Measurements from ENCODE around the gene P2RY4.
"Not testable (repeated sequence)": the region's sequence is repeated elsewhere in the genome, so short reads cannot be mapped to it uniquely, and the experiment has no call there.

Gene P2RY4

DNA sequence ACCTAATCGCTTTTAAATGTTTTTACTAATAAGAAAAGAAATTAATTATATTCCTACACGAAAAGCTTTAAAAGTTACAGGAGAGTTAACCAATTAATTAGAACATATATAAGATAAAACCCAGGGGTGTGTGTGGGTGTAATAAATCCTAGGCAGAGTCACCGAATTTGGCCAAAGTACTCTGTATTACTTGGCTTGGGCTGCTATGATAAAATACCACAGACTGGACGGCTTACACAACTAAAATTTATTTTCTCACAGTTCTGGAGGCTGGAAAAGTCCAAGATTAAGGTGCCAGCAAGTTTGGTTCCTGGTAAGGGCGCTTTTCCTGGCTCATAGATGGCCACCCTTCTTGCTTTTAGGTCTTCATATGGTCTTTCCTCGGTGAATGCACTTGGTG, 15.1 kb downstream of the P2RY4 start:
- WGBS (ENCODE audit: insufficient coverage), result 85% methylated on average over 3 of the region's 6 CpGs
- ChIA-PET POLR2A (no interaction called here), CTCF (no interaction called here)
- Histone ChIP-seq H3K4me3 (ENCODE audit: control insufficient read depth in 1 of 7, extremely low read depth in 1 of 7, insufficient read depth in 4 of 7, low read depth in 2 of 7, low read length in 6 of 7) (no peak overlapping the region), H3K4me1 (ENCODE audit: control extremely low read depth in 1 of 4, control insufficient read depth in 4 of 4, insufficient read depth in 4 of 4, low read length in 3 of 4) (no peaks in the 10 kb centered on the region), H3K9me3 (ENCODE audit: control extremely low read depth in 1 of 5, control insufficient read depth in 4 of 5, insufficient read depth in 2 of 5, low read depth in 1 of 5, low read length in 4 of 5) (no peaks in the 10 kb centered on the region), H3K27me3 (replicated peaks in 2 of 5; ENCODE audit: control insufficient read depth in 4 of 5, insufficient read depth in 5 of 5, low read length in 4 of 5) (no peaks in the 10 kb centered on the region), H3K27ac (ENCODE audit: insufficient read depth in 1 of 2, low read depth in 1 of 2, low read length in 2 of 2, poor library complexity in 1 of 2, severe bottlenecking in 2 of 2) (no peak overlapping the region), H3K36me3 (ENCODE audit: control insufficient read depth in 4 of 4, insufficient read depth in 4 of 4, low read length in 3 of 4) (no peaks in the 10 kb centered on the region)
- DNase-seq, result no peak

DNA sequence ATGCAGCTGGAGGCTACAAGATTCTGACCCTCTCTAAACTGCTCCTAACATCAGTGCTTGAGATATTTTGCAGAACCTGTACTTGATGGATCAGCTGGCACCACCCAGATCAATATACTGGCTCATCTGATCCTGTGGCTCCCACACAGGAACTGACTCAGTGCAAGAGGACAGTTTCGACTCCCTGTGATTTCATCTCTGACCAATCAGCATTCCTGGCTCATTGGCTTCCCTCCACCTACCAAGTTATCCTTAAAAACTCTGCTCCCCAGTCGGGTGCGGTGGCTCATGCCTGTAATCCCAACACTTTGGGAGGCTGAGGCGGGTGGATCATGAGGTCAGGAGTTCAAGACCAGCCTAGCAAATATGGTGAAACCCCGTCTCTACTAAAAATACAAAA, 16.4 kb downstream of the P2RY4 start:
- H3K27me3 ChIP-seq (replicated peaks in 2 of 5; ENCODE audit: control insufficient read depth in 4 of 5, insufficient read depth in 5 of 5, low read length in 4 of 5); CTCF ChIA-PET; DNase-seq; H3K36me3 ChIP-seq (ENCODE audit: control insufficient read depth in 4 of 4, insufficient read depth in 4 of 4, low read length in 3 of 4); H3K27ac ChIP-seq (ENCODE audit: insufficient read depth in 1 of 2, low read depth in 1 of 2, low read length in 2 of 2, poor library complexity in 1 of 2, severe bottlenecking in 2 of 2); H3K4me1 ChIP-seq (ENCODE audit: control extremely low read depth in 1 of 4, control insufficient read depth in 4 of 4, insufficient read depth in 4 of 4, low read length in 3 of 4); POLR2A ChIA-PET; H3K9me3 ChIP-seq (ENCODE audit: control extremely low read depth in 1 of 5, control insufficient read depth in 4 of 5, insufficient read depth in 2 of 5, low read depth in 1 of 5, low read length in 4 of 5); H3K4me3 ChIP-seq (ENCODE audit: control insufficient read depth in 1 of 7, extremely low read depth in 1 of 7, insufficient read depth in 4 of 7, low read depth in 2 of 7, low read length in 6 of 7): not testable (repeated sequence)
- 82% methylated on average over 2 of the region's 5 CpGs for WGBS (ENCODE audit: insufficient coverage)

DNA sequence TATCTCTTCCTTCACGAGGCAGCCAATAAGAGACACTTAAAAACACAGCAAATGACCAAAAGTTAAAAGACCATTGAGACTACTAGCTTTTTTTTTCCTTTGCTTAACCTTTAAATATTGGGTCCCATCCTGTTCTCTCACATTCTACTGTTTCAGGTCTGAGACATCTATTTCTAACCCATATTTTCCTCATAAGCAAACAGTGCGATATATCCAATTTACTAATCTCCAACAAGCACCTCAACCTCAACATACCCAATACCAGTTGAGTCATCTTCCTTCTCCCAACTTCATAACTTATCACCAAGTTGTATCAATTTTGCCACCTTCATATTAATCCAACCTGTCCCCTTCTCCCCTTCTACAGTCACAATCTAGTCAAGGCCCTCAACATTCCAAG, 18.5 kb downstream of the P2RY4 start:
- WGBS (ENCODE audit: insufficient coverage), result 80% methylated on average over 2 of the region's 2 CpGs
- H3K4me1 ChIP-seq (ENCODE audit: control extremely low read depth in 1 of 4, control insufficient read depth in 4 of 4, insufficient read depth in 4 of 4, low read length in 3 of 4), result no peaks in the 10 kb centered on the region
- POLR2A ChIA-PET, result no interaction called here

DNA sequence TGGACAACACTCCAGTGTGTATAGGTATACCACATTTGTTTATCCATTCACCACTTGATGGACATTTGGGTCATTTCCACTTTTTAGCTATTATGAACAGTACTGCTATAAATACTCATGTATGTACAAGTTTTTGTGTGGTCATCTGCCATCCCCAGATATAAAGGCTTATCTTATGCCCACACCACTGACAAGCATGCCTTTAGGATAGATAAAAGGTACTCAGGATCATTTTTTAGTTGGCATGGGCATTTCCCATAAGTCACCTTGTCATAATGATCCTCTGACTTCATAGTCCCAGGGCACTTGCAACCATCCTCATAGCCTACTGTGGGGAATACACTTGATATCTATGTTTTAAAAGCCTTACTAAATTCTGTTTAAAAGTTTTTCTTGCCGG, 19.3 kb downstream of the P2RY4 start:
- H3K4me1 ChIP-seq (ENCODE audit: control extremely low read depth in 1 of 4, control insufficient read depth in 4 of 4, insufficient read depth in 4 of 4, low read length in 3 of 4), result no peaks in the 10 kb centered on the region
- no peaks in the 10 kb centered on the region for H3K27me3 ChIP-seq (replicated peaks in 2 of 5; ENCODE audit: control insufficient read depth in 4 of 5, insufficient read depth in 5 of 5, low read length in 4 of 5)
- no peaks in the 10 kb centered on the region for H3K36me3 ChIP-seq (ENCODE audit: control insufficient read depth in 4 of 4, insufficient read depth in 4 of 4, low read length in 3 of 4)
- H3K27ac ChIP-seq (ENCODE audit: insufficient read depth in 1 of 2, low read depth in 1 of 2, low read length in 2 of 2, poor library complexity in 1 of 2, severe bottlenecking in 2 of 2), result no peak overlapping the region
- DNase-seq, result peak in 1 of 3 donors; percentile 1
- ChIA-PET CTCF (no interaction called here), POLR2A (no interaction called here)
- no peaks in the 10 kb centered on the region for H3K9me3 ChIP-seq (ENCODE audit: control extremely low read depth in 1 of 5, control insufficient read depth in 4 of 5, insufficient read depth in 2 of 5, low read depth in 1 of 5, low read length in 4 of 5)
- WGBS (ENCODE audit: insufficient coverage), result 80% methylated on average over 1 of the region's 1 CpG
- H3K4me3 ChIP-seq (ENCODE audit: control insufficient read depth in 1 of 7, extremely low read depth in 1 of 7, insufficient read depth in 4 of 7, low read depth in 2 of 7, low read length in 6 of 7), result no peak overlapping the region

More for the DNA sequence above, 18.5 kb downstream of the P2RY4 start:
- Histone ChIP-seq H3K27me3 (replicated peaks in 2 of 5; ENCODE audit: control insufficient read depth in 4 of 5, insufficient read depth in 5 of 5, low read length in 4 of 5) (no peaks in the 10 kb centered on the region), H3K4me3 (ENCODE audit: control insufficient read depth in 1 of 7, extremely low read depth in 1 of 7, insufficient read depth in 4 of 7, low read depth in 2 of 7, low read length in 6 of 7) (no peak overlapping the region), H3K36me3 (ENCODE audit: control insufficient read depth in 4 of 4, insufficient read depth in 4 of 4, low read length in 3 of 4) (no peaks in the 10 kb centered on the region), H3K27ac (ENCODE audit: insufficient read depth in 1 of 2, low read depth in 1 of 2, low read length in 2 of 2, poor library complexity in 1 of 2, severe bottlenecking in 2 of 2) (no peak overlapping the region), H3K9me3 (ENCODE audit: control extremely low read depth in 1 of 5, control insufficient read depth in 4 of 5, insufficient read depth in 2 of 5, low read depth in 1 of 5, low read length in 4 of 5) (no peaks in the 10 kb centered on the region)
- no peak for DNase-seq
- CTCF ChIA-PET, result no interaction called here

DNA sequence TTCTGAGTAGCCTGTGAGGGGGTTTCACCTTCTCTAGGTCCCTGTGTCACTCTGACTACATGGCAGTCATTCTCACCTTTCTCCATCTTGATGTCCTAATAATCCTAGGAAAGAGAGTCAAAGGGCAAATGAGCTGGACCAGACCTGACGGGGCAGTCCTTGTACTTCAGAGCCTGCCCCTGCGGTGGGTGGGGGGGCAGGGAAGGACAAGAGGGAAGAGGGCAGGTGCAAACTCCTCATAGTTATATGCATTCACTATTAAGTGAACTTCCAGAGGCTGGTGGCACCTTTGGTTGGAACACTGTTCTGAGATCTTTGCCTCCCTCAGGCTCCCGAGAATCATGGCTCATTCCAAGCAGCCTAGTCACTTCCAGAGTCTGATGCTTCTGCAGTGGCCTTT, 25.6 kb downstream of the P2RY4 start, which contains the start of gene AWAT1:
Gene AWAT1, plus strand, starts transcription at position 301 of the 400 bp plus-strand sequence. Its CDS starts 41 bp downstream, at position 342.
- WGBS (ENCODE audit: insufficient coverage), result 79% methylated on average over 1 of the region's 3 CpGs
- Histone ChIP-seq H3K4me3 (ENCODE audit: control insufficient read depth in 1 of 7, extremely low read depth in 1 of 7, insufficient read depth in 4 of 7, low read depth in 2 of 7, low read length in 6 of 7) (no peak within 1 kb of the TSS), H3K9me3 (ENCODE audit: control extremely low read depth in 1 of 5, control insufficient read depth in 4 of 5, insufficient read depth in 2 of 5, low read depth in 1 of 5, low read length in 4 of 5) (no peaks in the 10 kb centered on the region), H3K27me3 (replicated peaks in 2 of 5; ENCODE audit: control insufficient read depth in 4 of 5, insufficient read depth in 5 of 5, low read length in 4 of 5) (no peaks in the 10 kb centered on the region), H3K27ac (ENCODE audit: insufficient read depth in 1 of 2, low read depth in 1 of 2, low read length in 2 of 2, poor library complexity in 1 of 2, severe bottlenecking in 2 of 2) (no peak within 1 kb of the TSS), H3K36me3 (ENCODE audit: control insufficient read depth in 4 of 4, insufficient read depth in 4 of 4, low read length in 3 of 4) (no peaks in the 10 kb centered on the region), H3K4me1 (ENCODE audit: control extremely low read depth in 1 of 4, control insufficient read depth in 4 of 4, insufficient read depth in 4 of 4, low read length in 3 of 4) (no peaks in the 10 kb centered on the region)
- DNase-seq, result no peak
- ChIA-PET POLR2A (no interaction called here), CTCF (no interaction called here)

DNA sequence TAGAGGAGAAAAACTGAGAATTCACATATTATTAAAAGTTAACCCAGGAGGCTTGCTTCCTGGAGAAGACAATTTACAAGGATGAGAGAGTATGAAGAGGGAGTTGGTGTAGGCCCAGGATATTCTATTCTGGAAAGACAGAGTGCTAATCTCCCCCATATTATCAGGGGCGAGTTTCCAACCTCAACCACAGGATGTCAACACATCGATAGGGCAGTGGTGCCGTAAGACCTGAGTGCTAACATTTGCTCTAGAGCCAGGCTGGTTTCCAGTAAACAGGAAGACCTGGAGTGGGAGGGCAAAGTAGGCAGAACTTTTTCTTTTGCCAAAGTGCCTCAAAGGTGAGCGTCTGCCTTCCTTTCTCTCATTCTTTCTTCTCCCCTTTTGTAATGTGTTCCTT, 28.3 kb downstream of the P2RY4 start:
- H3K4me1 ChIP-seq (ENCODE audit: control extremely low read depth in 1 of 4, control insufficient read depth in 4 of 4, insufficient read depth in 4 of 4, low read length in 3 of 4), result no peaks in the 10 kb centered on the region
- ChIA-PET POLR2A (no interaction called here), CTCF (no interaction called here)
- H3K9me3 ChIP-seq (ENCODE audit: control extremely low read depth in 1 of 5, control insufficient read depth in 4 of 5, insufficient read depth in 2 of 5, low read depth in 1 of 5, low read length in 4 of 5), result no peaks in the 10 kb centered on the region
- no peak overlapping the region for H3K27ac ChIP-seq (ENCODE audit: insufficient read depth in 1 of 2, low read depth in 1 of 2, low read length in 2 of 2, poor library complexity in 1 of 2, severe bottlenecking in 2 of 2)
- DNase-seq, result no peak
- H3K36me3 ChIP-seq (ENCODE audit: control insufficient read depth in 4 of 4, insufficient read depth in 4 of 4, low read length in 3 of 4), result no peaks in the 10 kb centered on the region
- WGBS (ENCODE audit: insufficient coverage), result 54% methylated on average over 4 of the region's 4 CpGs
- no peak overlapping the region for H3K4me3 ChIP-seq (ENCODE audit: control insufficient read depth in 1 of 7, extremely low read depth in 1 of 7, insufficient read depth in 4 of 7, low read depth in 2 of 7, low read length in 6 of 7)
- H3K27me3 ChIP-seq (replicated peaks in 2 of 5; ENCODE audit: control insufficient read depth in 4 of 5, insufficient read depth in 5 of 5, low read length in 4 of 5), result no peaks in the 10 kb centered on the region

DNA sequence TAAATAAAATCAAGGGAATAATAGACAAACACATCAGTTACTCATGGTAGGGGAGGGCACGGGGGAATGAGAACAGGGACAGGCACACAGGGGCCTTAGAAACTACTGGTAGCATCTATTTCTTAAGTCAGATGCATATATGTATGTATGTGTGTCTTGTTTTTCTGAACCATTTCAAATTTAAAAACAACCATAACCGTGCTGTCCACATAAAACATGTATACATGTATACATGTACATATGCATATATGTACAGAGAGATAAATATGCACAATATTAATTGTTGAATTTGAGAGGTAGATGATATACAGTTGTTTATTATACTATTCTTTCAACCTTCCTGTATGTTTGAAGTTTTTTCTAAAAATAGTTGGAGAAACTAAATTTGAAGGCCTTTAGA, 33.3 kb downstream of the P2RY4 start:
- WGBS (ENCODE audit: insufficient coverage), result no CpG with 5 or more reads among the region's 2 CpGs
- Histone ChIP-seq H3K27me3 (replicated peaks in 2 of 5; ENCODE audit: control insufficient read depth in 4 of 5, insufficient read depth in 5 of 5, low read length in 4 of 5) (no peaks in the 10 kb centered on the region), H3K27ac (ENCODE audit: insufficient read depth in 1 of 2, low read depth in 1 of 2, low read length in 2 of 2, poor library complexity in 1 of 2, severe bottlenecking in 2 of 2) (no peak overlapping the region), H3K4me1 (ENCODE audit: control extremely low read depth in 1 of 4, control insufficient read depth in 4 of 4, insufficient read depth in 4 of 4, low read length in 3 of 4) (no peaks in the 10 kb centered on the region), H3K9me3 (ENCODE audit: control extremely low read depth in 1 of 5, control insufficient read depth in 4 of 5, insufficient read depth in 2 of 5, low read depth in 1 of 5, low read length in 4 of 5) (no peaks in the 10 kb centered on the region), H3K4me3 (ENCODE audit: control insufficient read depth in 1 of 7, extremely low read depth in 1 of 7, insufficient read depth in 4 of 7, low read depth in 2 of 7, low read length in 6 of 7) (no peak overlapping the region), H3K36me3 (ENCODE audit: control insufficient read depth in 4 of 4, insufficient read depth in 4 of 4, low read length in 3 of 4) (no peaks in the 10 kb centered on the region)
- no peak for DNase-seq
- POLR2A ChIA-PET, result no interaction called here
- CTCF ChIA-PET, result no interaction called here

DNA sequence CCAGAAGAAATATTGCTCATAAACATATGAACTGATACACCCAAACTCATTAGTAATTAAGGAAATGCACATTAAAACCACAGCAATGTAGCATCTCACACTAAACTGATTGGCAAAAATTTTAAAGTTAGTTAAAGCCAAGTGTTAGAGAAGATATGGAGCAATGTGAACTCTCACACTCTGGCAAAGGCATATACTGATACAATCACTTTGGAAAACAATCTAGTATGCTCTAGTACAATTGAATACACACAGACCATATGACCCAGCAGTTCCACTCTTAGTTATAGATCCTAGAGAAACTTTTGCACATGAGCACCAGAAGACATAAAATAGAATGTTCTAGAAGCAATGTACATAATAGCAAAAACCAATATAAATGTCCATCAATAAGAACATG, 34.0 kb downstream of the P2RY4 start:
- H3K36me3 ChIP-seq (ENCODE audit: control insufficient read depth in 4 of 4, insufficient read depth in 4 of 4, low read length in 3 of 4), result no peaks in the 10 kb centered on the region
- no peaks in the 10 kb centered on the region for H3K4me1 ChIP-seq (ENCODE audit: control extremely low read depth in 1 of 4, control insufficient read depth in 4 of 4, insufficient read depth in 4 of 4, low read length in 3 of 4)
- ChIA-PET CTCF (no interaction called here), POLR2A (no interaction called here)
- no peaks in the 10 kb centered on the region for H3K9me3 ChIP-seq (ENCODE audit: control extremely low read depth in 1 of 5, control insufficient read depth in 4 of 5, insufficient read depth in 2 of 5, low read depth in 1 of 5, low read length in 4 of 5)
- no peaks in the 10 kb centered on the region for H3K27me3 ChIP-seq (replicated peaks in 2 of 5; ENCODE audit: control insufficient read depth in 4 of 5, insufficient read depth in 5 of 5, low read length in 4 of 5)
- no peak for DNase-seq
- no peak overlapping the region for H3K27ac ChIP-seq (ENCODE audit: insufficient read depth in 1 of 2, low read depth in 1 of 2, low read length in 2 of 2, poor library complexity in 1 of 2, severe bottlenecking in 2 of 2)
- no peak overlapping the region for H3K4me3 ChIP-seq (ENCODE audit: control insufficient read depth in 1 of 7, extremely low read depth in 1 of 7, insufficient read depth in 4 of 7, low read depth in 2 of 7, low read length in 6 of 7)

All from common myeloid progenitor, CD34-positive (primary cell).